HFFc6 (cell line): ENCODE results near the gene HLA-E. TPM values are rescaled to one million over a fixed set of nuclear protein-coding genes. Genes with fewer than 3 reads are reported as not detected.

Experiments used
- DNase-seq: peaks from one replicate; pipeline ENCODE4 v3.0.0-alpha.2; 2018
- H3K27ac Mint-ChIP-seq: 2 replicates; pipeline ENCODE4 v1.8.0; 2020; ENCODE audit warnings: mild to moderate bottlenecking, mixed read lengths
- H3K27me3 Mint-ChIP-seq: 2 replicates; pipeline ENCODE4 v1.8.0; 2021; ENCODE audit warnings: mild to moderate bottlenecking, moderate library complexity, mixed read lengths; ENCODE audit not compliant: insufficient read depth
- H3K36me3 Mint-ChIP-seq: 2 replicates; pipeline ENCODE4 v1.8.0; 2021; ENCODE audit warnings: low read depth, mixed read lengths
- H3K4me1 Mint-ChIP-seq: 2 replicates; pipeline ENCODE4 v1.8.0; 2020; ENCODE audit warnings: low read depth, mixed read lengths
- H3K4me3 Mint-ChIP-seq: 2 replicates; pipeline ENCODE4 v1.8.0; 2020; ENCODE audit warnings: mild to moderate bottlenecking, moderate library complexity, mixed read lengths
- H3K9me3 Mint-ChIP-seq: 2 replicates; pipeline ENCODE4 v1.8.0; 2020; ENCODE audit warnings: mild to moderate bottlenecking, mixed read lengths
- total RNA-seq, 6 experiments: library from RNA; stranded (reverse); fragmentation: NEBNext Ultra II Directional; extraction: Animal tissue kit (Norgen Biotek cat#: 25700); gene quantifications; 2 replicates in 1 of 6; 3 replicates in 5 of 6; pipeline ENCODE4 v1.2.3, GENCODE V29; 2021
- TF ChIP-seq, protein P1 (sequence below): fragments of 200-600 bp; sonication (generic); IDR thresholded peaks from 2 replicates; pipeline ENCODE4 v1.5.0; 2021; ENCODE audit warnings: antibody characterized with exemption, mild to moderate bottlenecking

The HLA-E gene
- total RNA-seq, 6 experiments from 2014 or later: 122 to 131 (median 126) TPM

DNA sequence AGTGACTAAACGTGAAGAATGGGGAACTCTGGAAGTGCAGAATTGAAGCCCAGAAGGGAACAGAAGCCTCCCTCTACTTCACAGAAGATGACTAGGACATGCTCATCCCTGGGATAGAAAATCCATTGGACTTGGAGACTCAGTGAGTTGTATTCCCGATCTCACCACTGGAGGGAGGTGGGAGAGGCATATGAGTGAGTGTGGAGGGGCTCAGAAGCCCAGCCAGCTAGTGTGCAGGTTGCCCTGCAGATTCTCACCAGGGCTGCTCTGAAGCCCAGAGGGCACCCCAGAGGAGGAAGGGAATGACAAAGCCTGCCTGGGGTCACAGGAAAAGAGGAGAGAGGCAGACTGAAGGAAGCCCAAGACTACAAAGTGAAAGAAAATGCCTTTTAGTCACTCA lies 42.1 kb upstream of the HLA-E start:
- H3K9me3 Mint-ChIP-seq: no peaks in the 10 kb centered on the region
- no peak for DNase-seq
- no peak overlapping the region for H3K27ac Mint-ChIP-seq
- H3K4me1 Mint-ChIP-seq: peaks cover 16% of the 10 kb centered on the region
- peaks cover 67% of the 10 kb centered on the region for H3K27me3 Mint-ChIP-seq
- H3K4me3 Mint-ChIP-seq: no peak overlapping the region
- no peaks in the 10 kb centered on the region for H3K36me3 Mint-ChIP-seq
- TF ChIP-seq, protein P1, sequence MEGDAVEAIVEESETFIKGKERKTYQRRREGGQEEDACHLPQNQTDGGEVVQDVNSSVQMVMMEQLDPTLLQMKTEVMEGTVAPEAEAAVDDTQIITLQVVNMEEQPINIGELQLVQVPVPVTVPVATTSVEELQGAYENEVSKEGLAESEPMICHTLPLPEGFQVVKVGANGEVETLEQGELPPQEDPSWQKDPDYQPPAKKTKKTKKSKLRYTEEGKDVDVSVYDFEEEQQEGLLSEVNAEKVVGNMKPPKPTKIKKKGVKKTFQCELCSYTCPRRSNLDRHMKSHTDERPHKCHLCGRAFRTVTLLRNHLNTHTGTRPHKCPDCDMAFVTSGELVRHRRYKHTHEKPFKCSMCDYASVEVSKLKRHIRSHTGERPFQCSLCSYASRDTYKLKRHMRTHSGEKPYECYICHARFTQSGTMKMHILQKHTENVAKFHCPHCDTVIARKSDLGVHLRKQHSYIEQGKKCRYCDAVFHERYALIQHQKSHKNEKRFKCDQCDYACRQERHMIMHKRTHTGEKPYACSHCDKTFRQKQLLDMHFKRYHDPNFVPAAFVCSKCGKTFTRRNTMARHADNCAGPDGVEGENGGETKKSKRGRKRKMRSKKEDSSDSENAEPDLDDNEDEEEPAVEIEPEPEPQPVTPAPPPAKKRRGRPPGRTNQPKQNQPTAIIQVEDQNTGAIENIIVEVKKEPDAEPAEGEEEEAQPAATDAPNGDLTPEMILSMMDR: peak; percentile 54

DNA sequence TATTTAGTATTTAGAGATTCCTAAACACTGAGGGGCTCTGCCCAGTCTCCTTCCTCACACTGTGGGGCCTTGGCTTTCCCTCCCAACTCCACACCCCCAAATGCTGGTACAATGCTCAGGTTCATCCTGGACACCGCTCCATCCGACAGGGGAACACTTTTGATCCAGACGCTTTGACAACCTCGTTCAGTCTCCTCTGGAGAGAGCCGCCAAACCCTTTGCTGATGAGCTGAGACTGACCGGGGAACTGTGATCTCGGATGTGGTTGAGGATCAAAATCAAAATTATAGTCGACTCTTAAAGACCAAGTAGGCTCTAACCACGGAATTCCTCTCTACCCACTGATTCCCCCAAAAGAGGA lies 38.8 kb upstream of the HLA-E start:
- H3K9me3 Mint-ChIP-seq: peaks cover 3% of the 10 kb centered on the region; the same call in 1 of the 2 replicates

DNA sequence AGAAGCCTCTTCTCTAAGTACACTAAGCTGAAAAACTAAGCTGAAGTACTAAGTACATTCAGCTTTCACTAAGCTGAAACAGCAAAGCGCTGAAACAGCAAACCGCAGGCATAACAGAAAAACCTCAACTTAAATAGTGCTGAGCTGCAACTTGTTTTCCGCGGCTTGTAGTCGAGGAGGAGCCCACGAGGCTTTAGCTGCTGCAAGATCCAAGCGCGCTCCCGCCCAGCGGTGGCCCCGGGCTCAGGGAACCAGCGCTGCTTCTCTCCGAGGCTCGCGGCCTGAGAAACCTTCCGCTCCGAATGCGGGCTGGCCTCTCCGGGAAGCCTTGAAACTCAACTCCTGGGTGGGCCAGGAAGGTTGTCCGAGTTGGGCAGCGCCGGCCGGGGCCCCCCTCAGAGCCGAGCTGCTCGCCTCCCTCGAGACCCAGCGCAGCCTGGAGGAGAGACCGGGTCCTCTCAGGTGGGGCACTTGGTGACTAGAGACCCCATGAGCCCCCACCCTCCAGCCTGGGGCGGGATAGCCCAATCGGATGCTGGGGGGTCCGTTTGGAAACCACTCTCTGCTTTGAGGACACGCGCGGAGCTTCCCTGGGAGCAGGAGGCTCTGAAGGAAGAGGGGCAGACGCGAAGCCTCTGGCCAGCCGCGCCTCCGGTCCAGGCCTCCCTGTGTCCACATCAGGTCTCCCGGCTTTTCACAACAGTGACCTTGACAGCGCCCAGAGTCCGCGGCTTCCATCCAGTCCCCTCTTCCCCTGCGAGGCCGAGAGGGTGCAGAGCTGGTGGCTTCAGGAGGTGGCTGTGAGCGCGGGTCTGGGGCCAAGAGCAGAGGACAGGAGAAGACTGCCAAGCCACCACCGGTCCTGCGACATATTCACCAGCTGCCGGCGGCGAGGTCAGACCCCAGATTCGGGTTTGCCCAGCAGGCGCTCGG lies 38.1 kb upstream of the HLA-E start:
- H3K4me3 Mint-ChIP-seq: peak overlapping the region; percentile 44
- peak; percentile 56 for DNase-seq
- H3K9me3 Mint-ChIP-seq: peaks cover 3% of the 10 kb centered on the region; the same call in 1 of the 2 replicates
- TF ChIP-seq, protein P1: no peak
- peaks cover 8% of the 10 kb centered on the region for H3K4me1 Mint-ChIP-seq
- H3K27ac Mint-ChIP-seq: no peak overlapping the region
- peaks cover 71% of the 10 kb centered on the region for H3K27me3 Mint-ChIP-seq
- peaks cover 4% of the 10 kb centered on the region; the same call in 1 of the 2 replicates for H3K36me3 Mint-ChIP-seq

More for the DNA sequence above, 38.8 kb upstream of the HLA-E start:
- Mint-ChIP-seq H3K36me3 (peaks cover 4% of the 10 kb centered on the region; the same call in 1 of the 2 replicates), H3K4me1 (peaks cover 8% of the 10 kb centered on the region), H3K27ac (no peak overlapping the region), H3K4me3 (peak overlapping the region; percentile 44), H3K27me3 (peaks cover 71% of the 10 kb centered on the region)
- TF ChIP-seq, protein P1: no peak
- DNase-seq: no peak

DNA sequence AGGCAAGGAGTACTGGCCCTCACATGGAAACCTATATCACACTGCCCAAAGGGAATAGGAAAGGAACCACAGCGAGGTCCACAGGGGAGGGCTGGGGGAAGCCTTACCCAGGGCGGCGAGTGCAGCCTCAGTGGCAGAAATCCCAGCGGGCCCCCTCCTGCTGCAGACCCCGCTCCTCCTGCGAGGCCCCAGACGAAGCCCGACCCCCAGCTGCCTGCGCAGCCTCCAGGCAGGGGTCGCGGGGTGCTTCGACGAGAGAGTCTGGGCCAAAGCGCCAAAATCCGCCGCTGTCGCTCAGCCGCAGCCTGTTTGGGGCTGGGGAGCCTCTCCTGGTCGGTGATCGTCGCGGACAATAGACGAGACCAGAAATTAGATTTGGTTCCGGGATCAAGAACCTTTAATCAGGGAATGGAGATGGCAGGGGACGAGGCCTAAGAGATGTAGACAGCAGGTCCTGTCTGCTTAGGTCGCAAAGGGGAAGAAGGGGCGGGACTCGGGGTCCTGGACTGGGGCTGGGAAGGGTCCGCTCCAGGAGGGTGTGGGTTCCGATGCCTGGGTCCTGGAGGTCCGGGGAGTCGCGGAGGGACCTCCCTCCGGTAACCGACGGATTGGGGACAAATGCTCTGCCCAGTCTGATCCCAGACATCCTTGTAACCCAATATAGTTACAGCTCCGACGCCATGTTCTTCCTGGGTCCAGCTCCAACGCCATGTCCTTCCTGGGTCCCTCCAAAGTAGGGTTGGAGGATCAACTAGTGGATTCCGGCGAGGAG lies 36.4 kb upstream of the HLA-E start:
- TF ChIP-seq, protein P1: no peak
- H3K9me3 Mint-ChIP-seq: peaks cover 3% of the 10 kb centered on the region; the same call in 1 of the 2 replicates
- peaks cover 71% of the 10 kb centered on the region for H3K27me3 Mint-ChIP-seq
- H3K4me3 Mint-ChIP-seq: no peak overlapping the region
- peaks cover 8% of the 10 kb centered on the region for H3K4me1 Mint-ChIP-seq
- no peak overlapping the region for H3K27ac Mint-ChIP-seq
- H3K36me3 Mint-ChIP-seq: peaks cover 4% of the 10 kb centered on the region; the same call in 1 of the 2 replicates
- DNase-seq: no peak

DNA sequence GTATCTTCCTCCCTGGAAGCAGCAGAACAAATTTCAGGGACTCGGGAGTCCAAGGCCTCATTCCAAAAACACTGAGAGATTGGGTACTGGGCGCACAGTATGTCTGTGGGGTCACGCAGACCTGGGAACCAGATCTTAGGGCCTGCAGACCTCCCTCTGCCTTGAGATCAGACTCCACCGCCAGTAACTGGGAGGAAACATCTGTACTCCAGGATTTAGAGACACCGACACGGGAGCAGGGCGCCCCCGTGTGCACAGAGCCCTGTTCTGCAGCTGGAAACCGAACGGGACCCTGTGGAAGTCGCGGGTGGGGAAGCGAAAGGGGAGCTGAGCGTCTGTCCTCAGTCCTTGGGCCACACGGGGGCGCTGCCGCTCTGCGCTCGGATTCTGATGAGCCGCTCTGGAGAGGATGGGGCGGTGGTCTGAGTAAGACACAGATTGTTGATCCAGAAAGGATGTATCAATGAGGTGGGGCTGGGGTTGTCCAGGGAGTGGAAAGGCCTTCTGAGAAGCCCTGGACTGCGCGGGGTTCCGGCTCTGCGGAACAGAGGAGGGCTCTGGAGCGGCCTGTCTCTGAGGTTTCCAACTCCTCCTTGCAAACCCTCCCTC lies 35.7 kb upstream of the HLA-E start:
- TF ChIP-seq, protein P1: peak; percentile 95
- Mint-ChIP-seq H3K27me3 (peaks cover 70% of the 10 kb centered on the region), H3K4me1 (peaks cover 8% of the 10 kb centered on the region), H3K36me3 (peaks cover 4% of the 10 kb centered on the region; the same call in 1 of the 2 replicates), H3K9me3 (peaks cover 4% of the 10 kb centered on the region; the same call in 1 of the 2 replicates), H3K4me3 (peak overlapping the region; percentile 67), H3K27ac (no peak overlapping the region)
- DNase-seq: peak; percentile 72
